ENCODE data around the gene VWA7.

Gene VWA7

GRCh38 chr6:31752739-31753319, 24.3 kb downstream of the VWA7 start:
- Histone ChIP-seq H3K36me3 (ENCODE audit: control insufficient read depth, insufficient read depth, low read length) (no peaks in the 10 kb centered on the region), H3K4me1 (ENCODE audit: control insufficient read depth, low read depth, low read length) (peaks cover 1% of the 10 kb centered on the region), H3K27ac (ENCODE audit: low read depth, low read length) (no peak overlapping the region), H3K4me3 (ENCODE audit: low read length) (no peak overlapping the region), H4K8ac (ENCODE audit: low read depth, low read length) (no peak overlapping the region), H3K4me2 (ENCODE audit: low read length) (no peak overlapping the region), H2BK120ac (ENCODE audit: low read depth, low read length) (no peak overlapping the region), H3K79me2 (ENCODE audit: control insufficient read depth, insufficient read depth, low read length) (no peaks in the 10 kb centered on the region), H3K18ac (ENCODE audit: low read length) (no peak overlapping the region), H3K4ac (ENCODE audit: low read depth, low read length) (no peak overlapping the region), H3K23ac (ENCODE audit: low read length) (no peak overlapping the region), H3K27me3 (ENCODE audit: insufficient read depth, low read length, poor library complexity) (no peaks in the 10 kb centered on the region), H2BK5ac (ENCODE audit: low read length) (no peak overlapping the region), H2BK15ac (replicated peaks; ENCODE audit: low read depth) (no peak overlapping the region), H4K5ac (ENCODE audit: low read length) (no peak overlapping the region), H3K56ac (ENCODE audit: low read length) (no peak overlapping the region), H3K9ac (ENCODE audit: low read length) (no peak overlapping the region), H3K79me1 (ENCODE audit: low read length) (no peaks in the 10 kb centered on the region), H2AK5ac (ENCODE audit: low read length) (no peak overlapping the region)
- WGBS (ENCODE audit: extremely low coverage, insufficient coverage, low lambda C conversion rate) = no CpG with 5 or more reads among the region's 8 CpGs
- no peak for DNase-seq

GRCh38 chr6:31750411-31751022, 26.6 kb downstream of the VWA7 start:
- no peak overlapping the region for H3K4me2 ChIP-seq (ENCODE audit: low read length)
- no peak overlapping the region for H3K4ac ChIP-seq (ENCODE audit: low read depth, low read length)
- no peak overlapping the region for H2BK15ac ChIP-seq (replicated peaks; ENCODE audit: low read depth)
- no peaks in the 10 kb centered on the region for H3K79me1 ChIP-seq (ENCODE audit: low read length)
- peaks cover 1% of the 10 kb centered on the region for H3K4me1 ChIP-seq (ENCODE audit: control insufficient read depth, low read depth, low read length)
- H4K5ac ChIP-seq (ENCODE audit: low read length) = no peak overlapping the region
- no peak overlapping the region for H2BK5ac ChIP-seq (ENCODE audit: low read length)
- no peak overlapping the region for H2BK120ac ChIP-seq (ENCODE audit: low read depth, low read length)
- DNase-seq = no peak
- H3K23ac ChIP-seq (ENCODE audit: low read length) = no peak overlapping the region
- no peak overlapping the region for H4K8ac ChIP-seq (ENCODE audit: low read depth, low read length)
- H3K9ac ChIP-seq (ENCODE audit: low read length) = no peak overlapping the region
- no peaks in the 10 kb centered on the region for H3K79me2 ChIP-seq (ENCODE audit: control insufficient read depth, insufficient read depth, low read length)
- H3K4me3 ChIP-seq (ENCODE audit: low read length) = no peak overlapping the region
- no peak overlapping the region for H3K56ac ChIP-seq (ENCODE audit: low read length)
- H3K27ac ChIP-seq (ENCODE audit: low read depth, low read length) = no peak overlapping the region
- no peak overlapping the region for H3K18ac ChIP-seq (ENCODE audit: low read length)
- WGBS (ENCODE audit: extremely low coverage, insufficient coverage, low lambda C conversion rate) = no CpG with 5 or more reads among the region's 7 CpGs
- no peaks in the 10 kb centered on the region for H3K36me3 ChIP-seq (ENCODE audit: control insufficient read depth, insufficient read depth, low read length)
- no peaks in the 10 kb centered on the region for H3K27me3 ChIP-seq (ENCODE audit: insufficient read depth, low read length, poor library complexity)
- no peak overlapping the region for H2AK5ac ChIP-seq (ENCODE audit: low read length)

- no peak overlapping the region for H3K4ac ChIP-seq (ENCODE audit: low read depth, low read length)
- H3K79me1 ChIP-seq (ENCODE audit: low read length) = no peaks in the 10 kb centered on the region
- no peak overlapping the region for H3K4me3 ChIP-seq (ENCODE audit: low read length)
- H2AK5ac ChIP-seq (ENCODE audit: low read length) = no peak overlapping the region
- no peak overlapping the region for H2BK5ac ChIP-seq (ENCODE audit: low read length)
- no peak overlapping the region for H4K8ac ChIP-seq (ENCODE audit: low read depth, low read length)
- H3K23ac ChIP-seq (ENCODE audit: low read length) = no peak overlapping the region
- H3K27ac ChIP-seq (ENCODE audit: low read depth, low read length) = no peak overlapping the region
- no peak overlapping the region for H3K56ac ChIP-seq (ENCODE audit: low read length)
- H4K5ac ChIP-seq (ENCODE audit: low read length) = no peak overlapping the region
- H3K27me3 ChIP-seq (ENCODE audit: insufficient read depth, low read length, poor library complexity) = no peaks in the 10 kb centered on the region
- H3K79me2 ChIP-seq (ENCODE audit: control insufficient read depth, insufficient read depth, low read length) = no peaks in the 10 kb centered on the region
- H3K9ac ChIP-seq (ENCODE audit: low read length) = no peak overlapping the region
- H2BK15ac ChIP-seq (replicated peaks; ENCODE audit: low read depth) = no peak overlapping the region
- no peaks in the 10 kb centered on the region for H3K36me3 ChIP-seq (ENCODE audit: control insufficient read depth, insufficient read depth, low read length)
- H2BK120ac ChIP-seq (ENCODE audit: low read depth, low read length) = no peak overlapping the region
- WGBS (ENCODE audit: extremely low coverage, insufficient coverage, low lambda C conversion rate) = no CpG with 5 or more reads among the region's 8 CpGs
- no peak overlapping the region for H3K4me2 ChIP-seq (ENCODE audit: low read length)
- no peak overlapping the region for H3K18ac ChIP-seq (ENCODE audit: low read length)
- peaks cover 1% of the 10 kb centered on the region for H3K4me1 ChIP-seq (ENCODE audit: control insufficient read depth, low read depth, low read length)
- DNase-seq = peak; percentile 39
Observed at GRCh38 chr6:31749301-31750036, 27.7 kb downstream of the VWA7 start.

- no peak overlapping the region for H3K56ac ChIP-seq (ENCODE audit: low read length)
- no peak overlapping the region for H4K5ac ChIP-seq (ENCODE audit: low read length)
- no peak overlapping the region for H3K4me3 ChIP-seq (ENCODE audit: low read length)
- H3K4me1 ChIP-seq (ENCODE audit: control insufficient read depth, low read depth, low read length) = peaks cover 2% of the 10 kb centered on the region
- H2BK5ac ChIP-seq (ENCODE audit: low read length) = no peak overlapping the region
- H3K4ac ChIP-seq (ENCODE audit: low read depth, low read length) = no peak overlapping the region
- WGBS (ENCODE audit: extremely low coverage, insufficient coverage, low lambda C conversion rate) = no CpG with 5 or more reads among the region's 1 CpG
- DNase-seq = no peak
- no peaks in the 10 kb centered on the region for H3K79me1 ChIP-seq (ENCODE audit: low read length)
- H4K8ac ChIP-seq (ENCODE audit: low read depth, low read length) = no peak overlapping the region
- no peak overlapping the region for H3K27ac ChIP-seq (ENCODE audit: low read depth, low read length)
- H2BK120ac ChIP-seq (ENCODE audit: low read depth, low read length) = no peak overlapping the region
- no peak overlapping the region for H3K23ac ChIP-seq (ENCODE audit: low read length)
- H3K9ac ChIP-seq (ENCODE audit: low read length) = no peak overlapping the region
- no peak overlapping the region for H3K18ac ChIP-seq (ENCODE audit: low read length)
- H2BK15ac ChIP-seq (replicated peaks; ENCODE audit: low read depth) = no peak overlapping the region
- H3K79me2 ChIP-seq (ENCODE audit: control insufficient read depth, insufficient read depth, low read length) = no peaks in the 10 kb centered on the region
- H3K4me2 ChIP-seq (ENCODE audit: low read length) = no peak overlapping the region
- no peaks in the 10 kb centered on the region for H3K27me3 ChIP-seq (ENCODE audit: insufficient read depth, low read length, poor library complexity)
- no peak overlapping the region for H2AK5ac ChIP-seq (ENCODE audit: low read length)
- no peaks in the 10 kb centered on the region for H3K36me3 ChIP-seq (ENCODE audit: control insufficient read depth, insufficient read depth, low read length)
Observed at GRCh38 chr6:31744422-31744821, 32.7 kb downstream of the VWA7 start.

- no peak overlapping the region for H2BK5ac ChIP-seq (ENCODE audit: low read length)
- H3K9ac ChIP-seq (ENCODE audit: low read length) = no peak overlapping the region
- no peak overlapping the region for H2BK120ac ChIP-seq (ENCODE audit: low read depth, low read length)
- no peak overlapping the region for H3K4me3 ChIP-seq (ENCODE audit: low read length)
- H3K4me2 ChIP-seq (ENCODE audit: low read length) = no peak overlapping the region
- H3K79me2 ChIP-seq (ENCODE audit: control insufficient read depth, insufficient read depth, low read length) = no peaks in the 10 kb centered on the region
- no peaks in the 10 kb centered on the region for H3K27me3 ChIP-seq (ENCODE audit: insufficient read depth, low read length, poor library complexity)
- H3K23ac ChIP-seq (ENCODE audit: low read length) = no peak overlapping the region
- no peaks in the 10 kb centered on the region for H3K36me3 ChIP-seq (ENCODE audit: control insufficient read depth, insufficient read depth, low read length)
- DNase-seq = no peak
- H3K56ac ChIP-seq (ENCODE audit: low read length) = no peak overlapping the region
- no peak overlapping the region for H4K8ac ChIP-seq (ENCODE audit: low read depth, low read length)
- no peak overlapping the region for H4K5ac ChIP-seq (ENCODE audit: low read length)
- H3K4ac ChIP-seq (ENCODE audit: low read depth, low read length) = no peak overlapping the region
- H2BK15ac ChIP-seq (replicated peaks; ENCODE audit: low read depth) = no peak overlapping the region
- H3K27ac ChIP-seq (ENCODE audit: low read depth, low read length) = no peak overlapping the region
- no CpG with 5 or more reads among the region's 3 CpGs for WGBS (ENCODE audit: extremely low coverage, insufficient coverage, low lambda C conversion rate)
- H3K18ac ChIP-seq (ENCODE audit: low read length) = no peak overlapping the region
- no peaks in the 10 kb centered on the region for H3K79me1 ChIP-seq (ENCODE audit: low read length)
- peaks cover 14% of the 10 kb centered on the region for H3K4me1 ChIP-seq (ENCODE audit: control insufficient read depth, low read depth, low read length)
- H2AK5ac ChIP-seq (ENCODE audit: low read length) = no peak overlapping the region
Observed at GRCh38 chr6:31742894-31743293, 34.2 kb downstream of the VWA7 start.
